Uterus (tissue), 4 donors: ENCODE data around the gene PRR9. TPM values are rescaled to one million over a fixed set of nuclear protein-coding genes. Genes with fewer than 3 reads are reported as not detected.

Experiments
- DNase-seq, 2 donors: peaks; one replicate each; pipeline ENCODE4 v3.0.0-alpha.2; 2019 to 2020
- H3K27ac ChIP-seq, 2 donors: fragments of 200-600 bp; sonication (generic); 1 replicate in 1 of 2; 2 replicates in 1 of 2; pipeline ENCODE4 v1.5.1; 2016 to 2018
- H3K27me3 ChIP-seq, 2 donors: fragments of 200-600 bp; sonication (generic); one replicate each; pipeline ENCODE4 v1.5.1; 2018 to 2019; ENCODE audit warnings: control low read depth in 1 of 2
- H3K36me3 ChIP-seq, 2 donors: fragments of 200-600 bp; sonication (generic); one replicate each; pipeline ENCODE4 v1.5.1; 2019; ENCODE audit warnings: control low read depth in 1 of 2
- H3K4me1 ChIP-seq, 2 donors: fragments of 200-600 bp; sonication (generic); one replicate each; pipeline ENCODE4 v1.5.1; 2018 to 2019; ENCODE audit warnings: control low read depth in 1 of 2
- H3K4me3 ChIP-seq, 2 donors: fragments of 200-600 bp; sonication (generic); 1 replicate in 1 of 2; 2 replicates in 1 of 2; pipeline ENCODE4 v1.5.1; 2018 to 2019; ENCODE audit warnings: mild to moderate bottlenecking in 1 of 2
- H3K9me3 ChIP-seq, 2 donors: fragments of 200-600 bp; sonication (generic); one replicate each; pipeline ENCODE4 v1.5.1; 2019; ENCODE audit warnings: control low read depth in 1 of 2
- POLR2A ChIP-seq, 2 donors: fragments of 450-650 bp; IDR thresholded peaks; one replicate each; pipeline ENCODE4 v1.6.1; 2016; ENCODE audit warnings: antibody characterized with exemption in 2 of 2, mild to moderate bottlenecking in 1 of 2, moderate library complexity in 1 of 2
- intact Hi-C: fragments of 100-400 bp; cut with DNase I; formaldehyde crosslinking; loops from one replicate; pipeline ENCODE4 v1.15.1; 2023; ENCODE audit warnings: low total_unique reads
- total RNA-seq, 4 donors: library from RNA; depleted of rRNA in 3 of 4; stranded (reverse); fragments of >200 nt in 3 of 4; gene quantifications; one replicate each; pipeline versions ENCODE4 v1.1.0 to v1.2.4, GENCODE V29; 2014 to 2023
- TF ChIP-seq, protein P1 (sequence below), 4 experiments: fragments of 200-600 bp in 2 of 4; fragments of 450-650 bp in 2 of 4; sonication (generic) in 2 of 4; IDR thresholded peaks; one replicate each; pipeline ENCODE4 v1.5.1; 2016 to 2019; ENCODE audit warnings: antibody characterized with exemption in 4 of 4, mild to moderate bottlenecking in 2 of 4, moderate library complexity in 1 of 4
- donor health status: DM: yes; HTN: yes; CAD: no.

PRR9 gene
- total RNA-seq, 4 donors from 2014 or later: not detected

GRCh38 chr1:153231363-153231762 is 14.0 kb downstream of the PRR9 start:
- DNase-seq: no peak
- intact Hi-C loops: no loop called here

DNA sequence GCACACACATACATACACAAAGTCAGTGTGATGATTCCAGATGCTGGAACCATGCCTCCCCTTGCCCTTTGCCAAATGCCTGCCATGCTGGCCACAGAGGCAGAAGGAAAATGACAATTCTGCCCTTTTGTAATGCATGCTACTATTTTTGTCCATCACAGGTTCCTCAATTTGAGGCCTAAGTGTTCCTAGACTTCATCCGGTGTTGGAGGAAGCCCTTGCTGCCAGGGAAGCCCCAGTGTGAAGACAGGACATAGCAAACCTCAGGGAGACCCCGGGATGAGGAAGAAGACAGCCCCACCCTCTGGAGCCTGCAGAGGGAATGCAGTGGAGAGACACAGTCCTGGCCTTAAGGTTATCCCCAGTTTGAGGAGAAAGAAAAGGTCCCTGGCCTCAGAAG is 14.4 kb downstream of the PRR9 start:
- Histone ChIP-seq H3K9me3 (no peaks in the 10 kb centered on the region), H3K4me3 (no peak overlapping the region), H3K27ac (no peak overlapping the region), H3K36me3 (no peaks in the 10 kb centered on the region), H3K27me3 (no peaks in the 10 kb centered on the region), H3K4me1 (no peaks in the 10 kb centered on the region)
- no peak for DNase-seq
- intact Hi-C loops: no loop called here
- TF ChIP-seq, protein P1, sequence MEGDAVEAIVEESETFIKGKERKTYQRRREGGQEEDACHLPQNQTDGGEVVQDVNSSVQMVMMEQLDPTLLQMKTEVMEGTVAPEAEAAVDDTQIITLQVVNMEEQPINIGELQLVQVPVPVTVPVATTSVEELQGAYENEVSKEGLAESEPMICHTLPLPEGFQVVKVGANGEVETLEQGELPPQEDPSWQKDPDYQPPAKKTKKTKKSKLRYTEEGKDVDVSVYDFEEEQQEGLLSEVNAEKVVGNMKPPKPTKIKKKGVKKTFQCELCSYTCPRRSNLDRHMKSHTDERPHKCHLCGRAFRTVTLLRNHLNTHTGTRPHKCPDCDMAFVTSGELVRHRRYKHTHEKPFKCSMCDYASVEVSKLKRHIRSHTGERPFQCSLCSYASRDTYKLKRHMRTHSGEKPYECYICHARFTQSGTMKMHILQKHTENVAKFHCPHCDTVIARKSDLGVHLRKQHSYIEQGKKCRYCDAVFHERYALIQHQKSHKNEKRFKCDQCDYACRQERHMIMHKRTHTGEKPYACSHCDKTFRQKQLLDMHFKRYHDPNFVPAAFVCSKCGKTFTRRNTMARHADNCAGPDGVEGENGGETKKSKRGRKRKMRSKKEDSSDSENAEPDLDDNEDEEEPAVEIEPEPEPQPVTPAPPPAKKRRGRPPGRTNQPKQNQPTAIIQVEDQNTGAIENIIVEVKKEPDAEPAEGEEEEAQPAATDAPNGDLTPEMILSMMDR (IDR thresholded peaks at IDR 0.05): no peak
- no peak for TF ChIP-seq POLR2A (IDR thresholded peaks at IDR 0.05)

More at GRCh38 chr1:153231363-153231762, 14.0 kb downstream of the PRR9 start:
- Histone ChIP-seq H3K4me3 (no peak overlapping the region), H3K27me3 (peaks cover 0 to 3% of the 10 kb centered on the region in 2 donors), H3K4me1 (no peaks in the 10 kb centered on the region), H3K9me3 (no peaks in the 10 kb centered on the region), H3K27ac (no peak overlapping the region), H3K36me3 (no peaks in the 10 kb centered on the region)
- TF ChIP-seq POLR2A (IDR thresholded peaks at IDR 0.05): no peak
- TF ChIP-seq, protein P1 (IDR thresholded peaks at IDR 0.05): no peak

DNA sequence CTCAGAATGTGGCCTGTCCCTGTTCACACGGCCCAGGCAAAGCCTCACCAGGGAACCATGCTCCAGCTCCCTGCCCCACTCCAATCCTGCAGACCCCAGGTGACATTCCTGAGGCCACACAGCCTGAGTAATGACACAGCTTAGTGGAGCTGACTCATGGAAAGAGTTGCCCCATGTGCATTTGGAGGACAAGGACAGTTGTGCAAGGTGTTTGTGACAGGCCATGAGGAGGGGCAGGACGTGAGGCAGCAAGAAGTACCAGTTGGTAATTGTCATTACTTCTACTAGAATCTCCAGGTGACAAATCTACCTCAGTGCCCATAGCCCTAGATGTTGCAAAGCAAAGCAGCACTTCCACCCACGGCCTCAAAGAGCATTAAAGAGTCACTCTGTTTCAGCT is 15.2 kb downstream of the PRR9 start:
- Histone ChIP-seq H3K4me3 (no peak overlapping the region), H3K27ac (no peak overlapping the region), H3K36me3 (no peaks in the 10 kb centered on the region), H3K27me3 (no peaks in the 10 kb centered on the region), H3K9me3 (no peaks in the 10 kb centered on the region), H3K4me1 (no peaks in the 10 kb centered on the region)
- TF ChIP-seq, protein P1 (IDR thresholded peaks at IDR 0.05): no peak
- no peak for TF ChIP-seq POLR2A (IDR thresholded peaks at IDR 0.05)
- intact Hi-C loops: no loop called here
- no peak for DNase-seq

DNA sequence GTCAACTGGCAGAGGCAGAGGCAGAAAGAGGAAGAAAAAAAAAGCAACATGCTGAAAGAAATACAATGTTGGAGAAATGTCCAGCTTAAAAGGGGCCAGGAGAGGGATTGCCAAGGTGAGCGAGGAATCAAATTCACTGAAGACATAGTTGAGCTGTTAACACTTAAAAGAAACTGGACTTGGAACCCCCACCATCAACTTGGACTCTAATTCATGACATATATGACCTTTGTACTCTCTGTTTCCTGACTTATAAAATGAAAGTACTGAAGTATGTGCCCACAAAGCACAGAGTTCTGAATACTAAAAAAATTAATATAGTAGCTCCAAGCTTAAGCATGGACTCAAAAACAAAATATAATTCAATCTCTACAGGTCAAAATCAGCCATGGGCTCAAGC is 16.1 kb downstream of the PRR9 start:
- no peaks in the 10 kb centered on the region for H3K36me3 ChIP-seq
- no peak overlapping the region for H3K4me3 ChIP-seq
- H3K27ac ChIP-seq: no peak overlapping the region
- no peaks in the 10 kb centered on the region for H3K27me3 ChIP-seq
- H3K9me3 ChIP-seq: no peaks in the 10 kb centered on the region
- TF ChIP-seq, protein P1 (IDR thresholded peaks at IDR 0.05): no peak
- no peak for TF ChIP-seq POLR2A (IDR thresholded peaks at IDR 0.05)
- DNase-seq: no peak
- intact Hi-C loops: no loop called here
- H3K4me1 ChIP-seq: no peaks in the 10 kb centered on the region

GRCh38 chr1:153238527-153238926 is 21.1 kb downstream of the PRR9 start:
- intact Hi-C loops: no loop called here

More at GRCh38 chr1:153238527-153238926, 21.1 kb downstream of the PRR9 start:
- TF ChIP-seq, protein P1 (IDR thresholded peaks at IDR 0.05): no peak
- no peak for TF ChIP-seq POLR2A (IDR thresholded peaks at IDR 0.05)
- no peaks in the 10 kb centered on the region for H3K9me3 ChIP-seq
- no peak overlapping the region for H3K4me3 ChIP-seq
- no peak for DNase-seq
- no peak overlapping the region for H3K27ac ChIP-seq
- H3K27me3 ChIP-seq: no peaks in the 10 kb centered on the region
- H3K36me3 ChIP-seq: no peaks in the 10 kb centered on the region
- H3K4me1 ChIP-seq: no peaks in the 10 kb centered on the region
